ENCODE data around the gene NR6A1. TPM values are rescaled to one million over a fixed set of nuclear protein-coding genes. Genes with fewer than 3 reads are reported as not detected.
A peak's percentile ranks its signal among the peaks of the same experiment; 100 is the strongest.

NR6A1 gene
- total RNA-seq, 1 donor from 2014 or later = 1.2 TPM

- TF ChIP-seq POLR2AphosphoS5 (IDR thresholded peaks at IDR 0.05; ENCODE audit: insufficient read depth in 1 of 2, low read depth in 1 of 2) (no peak), CTCF (IDR thresholded peaks at IDR 0.05) (no peak), POLR2A (IDR thresholded peaks at IDR 0.05) (no peak)
- H3K4me3 ChIP-seq = peak overlapping the region in 1 of 2 donors; percentile 22
- peaks cover 71% of the 10 kb centered on the region for H3K4me1 ChIP-seq
- H3K27me3 ChIP-seq = no peaks in the 10 kb centered on the region
- intact Hi-C loops (cut with DNase I) = loop anchor here (10.0 kb wide), 1 partner anchor 366 kb away; the partner anchor contains the start of gene SCAI
- no peaks in the 10 kb centered on the region for H3K36me3 ChIP-seq
- no peaks in the 10 kb centered on the region for H3K9me3 ChIP-seq
- DNase-seq (ENCODE audit: extremely low spot score in 2 of 2) = no peak
- H3K27ac ChIP-seq = peak overlapping the region; percentile 75
These were observed 7.7 kb upstream of the NR6A1 start for GRCh38 chr9:124778575-124779367.

DNA sequence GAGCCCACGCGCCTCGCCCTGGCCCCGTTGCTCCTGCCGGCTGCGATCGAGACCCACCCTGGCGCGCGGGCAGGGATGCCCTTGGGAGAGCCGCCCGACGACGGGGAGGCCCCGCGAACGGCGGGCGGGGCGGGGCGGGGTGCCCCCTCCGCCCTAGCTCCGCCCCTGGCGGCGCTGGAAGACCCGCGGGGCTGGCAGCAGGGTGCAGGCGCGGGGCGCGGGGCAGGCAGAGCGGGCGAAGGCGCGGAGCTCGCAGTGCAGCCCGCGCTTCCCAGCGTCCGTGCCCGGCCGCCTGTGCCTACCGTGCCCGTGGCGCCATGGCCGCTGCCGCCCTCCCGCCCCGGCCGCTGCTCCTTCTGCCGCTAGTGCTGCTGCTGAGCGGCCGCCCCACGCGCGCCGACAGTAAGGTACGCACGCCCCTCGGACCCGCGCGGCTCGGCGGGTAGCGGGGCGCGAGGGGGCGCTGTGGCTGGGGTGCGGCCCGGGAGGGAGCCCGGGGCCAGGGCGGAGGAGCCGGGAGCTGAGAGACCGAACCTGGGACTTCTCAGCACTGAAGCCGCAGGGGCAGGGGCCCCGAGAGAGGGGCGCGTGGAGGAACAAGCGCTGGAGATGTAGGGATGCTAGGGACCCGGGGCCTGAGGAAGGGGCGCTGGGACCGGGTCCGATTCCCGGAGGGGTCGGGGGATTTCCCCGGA, 6.0 kb upstream of the NR6A1 start, which contains the start of gene OLFML2A:
Gene OLFML2A (plus strand): TSS at position 180 of the 695 bp plus-strand sequence. CDS start 138 bp downstream, at position 318.
- DNase-seq (ENCODE audit: extremely low spot score in 2 of 2) = no peak

DNA sequence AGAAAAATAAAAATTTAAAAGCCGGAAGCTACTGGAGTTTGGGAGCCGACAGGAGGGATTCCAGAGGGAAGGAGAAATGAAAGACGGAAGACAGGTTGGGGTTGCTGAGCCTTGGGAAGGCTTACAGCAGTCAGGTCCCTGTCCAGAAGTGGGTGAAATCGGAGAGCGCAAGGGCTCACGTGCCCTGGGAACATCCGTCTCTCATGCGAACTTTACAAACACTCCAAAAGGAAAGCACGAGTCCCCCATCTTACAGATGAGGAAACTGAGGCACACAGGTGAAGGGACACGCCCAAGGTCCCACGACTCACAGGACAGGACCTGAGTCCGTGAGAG, 5.5 kb upstream of the NR6A1 start:
- intact Hi-C loops (cut with DNase I) = loop anchor here (10.0 kb wide), 1 partner anchor 368 kb away; the partner anchor contains the start of gene SCAI
- Histone ChIP-seq H3K4me3 (peak overlapping the region; percentile 61 to 83), H3K4me1 (peaks cover 56% of the 10 kb centered on the region), H3K36me3 (no peaks in the 10 kb centered on the region), H3K27me3 (no peaks in the 10 kb centered on the region), H3K9me3 (no peaks in the 10 kb centered on the region), H3K27ac (peak overlapping the region; percentile 75)
- TF ChIP-seq POLR2AphosphoS5 (IDR thresholded peaks at IDR 0.05; ENCODE audit: insufficient read depth in 1 of 2, low read depth in 1 of 2) (no peak), CTCF (IDR thresholded peaks at IDR 0.05) (no peak), POLR2A (IDR thresholded peaks at IDR 0.05) (no peak)
- DNase-seq (ENCODE audit: extremely low spot score in 2 of 2) = no peak

More for the DNA sequence above, 6.0 kb upstream of the NR6A1 start, which contains the start of gene OLFML2A:
- Histone ChIP-seq H3K36me3 (no peaks in the 10 kb centered on the region), H3K9me3 (no peaks in the 10 kb centered on the region), H3K27ac (peak within 1 kb of the TSS; percentile 75), H3K4me1 (peaks cover 57% of the 10 kb centered on the region), H3K4me3 (peak within 1 kb of the TSS; percentile 61 to 83), H3K27me3 (no peaks in the 10 kb centered on the region)
- intact Hi-C loops (cut with DNase I) = loop anchor here (10.0 kb wide), 1 partner anchor 368 kb away; the partner anchor contains the start of gene SCAI
- TF ChIP-seq POLR2A (IDR thresholded peaks at IDR 0.05) (peak in 1 of 2 donors; percentile 39), POLR2AphosphoS5 (IDR thresholded peaks at IDR 0.05; ENCODE audit: insufficient read depth in 1 of 2, low read depth in 1 of 2) (no peak), CTCF (IDR thresholded peaks at IDR 0.05) (peak in 2 of 3 experiments; percentile 29 to 40)

- H3K36me3 ChIP-seq = no peaks in the 10 kb centered on the region
- no peak for DNase-seq (ENCODE audit: extremely low spot score in 2 of 2)
- H3K4me1 ChIP-seq = peaks cover 51% of the 10 kb centered on the region
- peak in 1 of 2 donors; percentile 38 for TF ChIP-seq POLR2AphosphoS5 (IDR thresholded peaks at IDR 0.05; ENCODE audit: insufficient read depth in 1 of 2, low read depth in 1 of 2)
- peak; percentile 64 to 99 (median 83) for TF ChIP-seq CTCF (IDR thresholded peaks at IDR 0.05)
- no peak for TF ChIP-seq POLR2A (IDR thresholded peaks at IDR 0.05)
- intact Hi-C loops (cut with DNase I) = loop anchor here (5.0 to 10.0 kb wide), 2 partner anchors 63 to 370 kb away; partner anchors contain the start of gene SCAI
- H3K27me3 ChIP-seq = no peaks in the 10 kb centered on the region
- no peaks in the 10 kb centered on the region for H3K9me3 ChIP-seq
- no peak overlapping the region for H3K27ac ChIP-seq
- H3K4me3 ChIP-seq = no peak overlapping the region
These were observed 3.2 kb upstream of the NR6A1 start for GRCh38 chr9:124774129-124774978.
